Inflammatory macrophage treated with lipopolysaccharide for 4 hours (primary cell): ENCODE measurements around the gene PCSK1N.
"Not testable (repeated sequence)": the region's sequence is repeated elsewhere in the genome, so short reads cannot be mapped to it uniquely, and the experiment has no call there.

ENCODE experiments used
- DNase-seq: peaks from one replicate; pipeline ENCODE4 v3.0.0-alpha.2; 2020

Gene PCSK1N

DNA sequence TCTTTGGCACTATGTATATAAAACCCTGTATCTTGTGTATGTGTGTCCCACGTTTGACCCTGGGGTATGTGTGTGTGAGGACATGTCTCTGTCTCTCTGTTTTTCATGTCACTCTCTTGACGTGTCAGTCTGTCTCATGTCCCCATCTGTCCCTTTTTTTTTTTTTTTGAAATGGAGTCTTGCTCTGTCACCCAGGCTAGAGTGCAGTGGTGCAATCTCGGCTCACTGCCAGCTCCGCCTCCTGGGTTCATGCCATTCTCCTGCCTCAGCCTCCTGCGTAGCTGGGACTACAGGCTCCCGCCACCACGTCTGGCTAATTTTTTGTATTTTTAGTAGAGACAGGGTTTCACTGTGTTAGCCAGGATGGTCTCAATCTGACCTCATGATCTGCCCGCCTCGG, 16.0 kb downstream of the PCSK1N start:
- DNase-seq, result not testable (repeated sequence)

DNA sequence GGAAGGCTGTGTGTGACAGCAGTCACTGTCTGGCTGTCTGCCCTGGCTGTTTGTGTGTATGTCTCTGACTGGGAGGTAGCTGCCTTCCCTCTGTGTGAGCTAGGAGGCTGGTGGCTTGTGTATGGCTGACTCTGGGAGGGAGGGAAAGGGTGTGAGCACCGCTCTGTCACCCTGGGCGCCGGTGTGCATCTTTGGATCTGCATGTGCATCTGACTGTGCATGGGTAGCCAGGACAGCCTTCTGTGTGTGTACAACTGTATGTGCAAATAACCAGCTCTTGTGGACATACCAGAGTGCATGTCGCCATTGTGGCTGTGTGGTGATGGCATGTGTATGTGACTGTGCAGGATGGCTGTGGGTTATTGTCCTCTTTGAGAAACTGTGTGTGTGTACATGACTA, 16.5 kb downstream of the PCSK1N start:
- DNase-seq, result no peak

DNA sequence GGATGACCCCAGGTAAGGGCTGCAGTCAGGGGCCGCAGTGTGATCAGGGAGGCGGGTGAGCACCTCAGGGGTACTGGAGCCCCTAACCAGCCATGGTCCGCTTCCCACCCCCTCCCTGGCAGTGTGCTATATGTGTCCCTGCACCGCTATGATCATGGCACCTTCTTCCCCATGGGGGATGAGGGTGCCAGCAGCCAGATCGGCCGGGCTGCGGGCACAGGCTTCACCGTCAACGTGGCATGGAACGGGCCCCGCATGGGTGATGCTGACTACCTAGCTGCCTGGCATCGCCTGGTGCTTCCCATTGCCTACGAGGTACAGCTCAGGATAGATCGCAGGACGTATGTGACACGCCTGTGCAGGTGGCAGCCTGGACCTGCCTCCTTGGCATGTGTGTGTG, 17.3 kb downstream of the PCSK1N start:
- DNase-seq, result no peak

DNA sequence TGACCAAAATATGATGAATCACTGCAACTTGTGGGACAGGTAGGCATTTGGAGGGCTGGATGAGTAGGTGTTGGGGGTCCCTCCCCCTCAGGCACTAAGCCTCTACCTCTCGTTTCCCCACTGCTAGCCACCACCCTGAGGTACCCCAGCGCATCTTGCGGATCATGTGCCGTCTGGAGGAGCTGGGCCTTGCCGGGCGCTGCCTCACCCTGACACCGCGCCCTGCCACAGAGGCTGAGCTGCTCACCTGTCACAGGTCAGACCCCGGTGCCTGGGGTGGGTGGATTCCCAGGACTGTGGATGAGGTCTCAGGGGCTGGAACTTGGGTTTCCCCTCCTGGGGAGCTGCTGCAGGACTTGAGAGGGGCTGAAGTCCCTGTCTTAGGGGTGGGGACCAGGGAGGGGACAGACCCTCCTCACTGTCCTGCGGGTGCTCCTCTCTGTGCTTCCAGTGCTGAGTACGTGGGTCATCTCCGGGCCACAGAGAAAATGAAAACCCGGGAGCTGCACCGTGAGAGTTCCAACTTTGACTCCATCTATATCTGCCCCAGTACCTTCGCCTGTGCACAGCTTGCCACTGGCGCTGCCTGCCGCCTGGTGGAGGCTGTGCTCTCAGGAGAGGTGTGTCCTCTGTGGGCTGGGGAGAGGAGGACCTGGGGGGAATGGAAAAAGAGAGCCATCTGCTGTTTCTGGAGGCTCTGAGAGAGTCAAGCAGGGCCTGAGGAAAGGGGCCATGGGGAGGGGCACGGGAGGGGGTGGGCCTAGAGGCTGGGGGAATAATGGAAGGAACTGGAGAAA, 19.2 kb downstream of the PCSK1N start:
- DNase-seq, result no peak

DNA sequence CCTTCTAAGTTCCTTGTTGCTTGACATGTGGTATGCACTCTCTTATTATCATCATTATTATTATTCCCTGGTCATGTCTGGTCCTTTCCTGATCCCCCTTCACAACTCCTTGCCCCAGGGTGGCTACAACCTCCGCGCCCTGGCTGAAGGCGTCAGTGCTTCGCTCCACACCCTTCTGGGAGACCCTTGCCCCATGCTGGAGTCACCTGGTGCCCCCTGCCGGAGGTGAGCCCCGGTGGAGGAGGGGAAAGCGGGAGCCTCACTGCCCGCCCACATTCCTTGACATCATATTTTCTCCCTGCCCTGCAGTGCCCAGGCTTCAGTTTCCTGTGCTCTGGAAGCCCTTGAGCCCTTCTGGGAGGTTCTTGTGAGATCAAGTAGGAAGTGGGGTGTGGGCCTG, 20.1 kb downstream of the PCSK1N start:
- DNase-seq, result no peak

GRCh38 chrX:48814722-48815121, 20.7 kb downstream of the PCSK1N start:
- no peak for DNase-seq

GRCh38 chrX:48813644-48814043, 21.8 kb downstream of the PCSK1N start:
- peak; percentile 58 for DNase-seq

GRCh38 chrX:48806081-48806480, 29.3 kb downstream of the PCSK1N start:
- no peak for DNase-seq

DNA sequence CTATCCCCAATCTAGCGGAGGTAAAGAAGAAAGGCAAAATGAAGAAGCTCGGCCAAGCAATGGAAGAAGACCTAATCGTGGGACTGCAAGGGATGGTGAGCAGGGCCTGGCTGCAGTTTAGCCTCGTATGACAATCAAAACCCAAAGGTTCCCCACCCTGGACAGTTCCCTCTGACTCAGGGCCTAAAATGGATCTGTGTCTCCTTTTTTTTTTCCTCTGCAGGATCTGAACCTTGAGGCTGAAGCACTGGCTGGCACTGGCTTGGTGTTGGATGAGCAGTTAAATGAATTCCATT, 32.6 kb downstream of the PCSK1N start:
- DNase-seq, result no peak

- DNase-seq, result peak; percentile 82
These were observed 33.1 kb downstream of the PCSK1N start for GRCh38 chrX:48802089-48802904.

DNA sequence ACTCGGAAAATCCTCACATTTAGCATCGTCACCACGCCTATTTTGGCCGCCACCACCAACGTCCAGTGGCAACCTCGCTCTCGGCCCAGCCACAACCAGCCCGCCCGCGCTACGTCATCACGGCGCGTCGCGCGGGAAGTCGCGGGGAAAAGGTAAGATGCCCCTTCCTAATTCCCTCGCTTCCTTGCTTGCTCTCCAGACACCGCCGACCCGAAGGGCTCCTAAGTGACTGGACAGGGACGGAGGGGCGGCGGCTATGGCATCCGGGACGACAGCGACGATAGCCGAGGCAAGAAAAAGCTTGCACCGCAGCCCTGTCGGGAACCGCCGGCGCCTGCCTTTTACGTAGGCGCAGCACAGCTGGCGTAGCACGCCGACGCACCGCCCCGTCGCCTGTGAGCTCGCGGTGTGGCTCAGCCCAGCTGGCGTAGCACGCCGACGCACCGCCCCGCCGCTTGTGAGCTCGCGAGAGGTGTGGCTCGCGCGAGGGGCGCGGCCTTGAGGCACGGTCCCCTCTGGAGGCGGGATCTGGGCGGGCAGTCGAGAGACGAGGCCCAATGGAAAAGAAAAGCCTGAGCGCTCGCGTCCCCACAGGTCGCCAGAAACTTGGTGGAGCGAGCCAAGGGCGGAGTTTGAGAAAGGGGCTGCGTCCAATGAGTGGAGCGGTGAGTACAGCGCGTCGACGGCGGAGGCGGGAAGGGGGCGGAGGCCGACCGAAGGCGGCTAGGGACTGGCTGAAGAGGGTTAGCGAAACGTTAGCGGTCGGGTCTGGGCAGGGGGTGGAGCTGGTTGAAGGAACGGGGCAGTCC, 33.9 kb downstream of the PCSK1N start, which contains the start of gene HDAC6:
HDAC6 (plus strand) TSS at position 788 of the 809 bp plus-strand sequence. CDS start 626 bp downstream, outside the sequence.
- peak; percentile 98 for DNase-seq

- DNase-seq, result peak; percentile 44
These were observed 34.7 kb downstream of the PCSK1N start for GRCh38 chrX:48800574-48801279.

- no peak for DNase-seq
These were observed 37.1 kb downstream of the PCSK1N start for GRCh38 chrX:48798318-48798717.

DNA sequence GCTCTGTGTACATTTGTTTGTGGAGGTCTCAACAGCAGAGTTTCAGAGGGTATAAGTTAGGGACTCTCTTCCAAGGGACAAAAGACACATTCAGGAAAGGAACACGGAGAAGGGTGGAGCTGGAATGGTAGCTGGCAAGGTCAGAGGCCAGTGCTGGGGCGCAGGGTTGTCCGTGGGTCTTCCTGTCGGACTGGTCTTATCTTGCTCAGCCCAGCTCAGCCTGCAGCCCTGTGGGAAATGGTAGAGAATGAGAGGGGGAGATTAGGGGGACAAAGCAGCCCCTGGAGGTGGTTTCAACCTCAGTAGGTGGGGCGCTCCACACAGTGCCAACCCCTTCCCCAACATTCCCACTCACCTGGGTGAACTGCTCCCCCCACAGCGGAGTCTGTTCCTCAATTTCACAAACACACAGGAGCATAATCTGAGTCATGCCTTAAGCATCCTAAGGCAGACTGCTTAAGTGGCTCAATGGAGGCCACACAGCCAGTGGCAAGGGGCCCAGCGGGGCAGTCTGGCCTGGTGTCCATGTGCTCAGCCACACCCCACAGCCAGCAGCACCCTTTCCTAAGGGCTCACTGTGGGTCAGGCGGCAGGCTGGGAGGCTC, 40.4 kb downstream of the PCSK1N start:
- no peak for DNase-seq

- DNase-seq, result no peak
These were observed 41.0 kb downstream of the PCSK1N start for GRCh38 chrX:48794340-48794910.

DNA sequence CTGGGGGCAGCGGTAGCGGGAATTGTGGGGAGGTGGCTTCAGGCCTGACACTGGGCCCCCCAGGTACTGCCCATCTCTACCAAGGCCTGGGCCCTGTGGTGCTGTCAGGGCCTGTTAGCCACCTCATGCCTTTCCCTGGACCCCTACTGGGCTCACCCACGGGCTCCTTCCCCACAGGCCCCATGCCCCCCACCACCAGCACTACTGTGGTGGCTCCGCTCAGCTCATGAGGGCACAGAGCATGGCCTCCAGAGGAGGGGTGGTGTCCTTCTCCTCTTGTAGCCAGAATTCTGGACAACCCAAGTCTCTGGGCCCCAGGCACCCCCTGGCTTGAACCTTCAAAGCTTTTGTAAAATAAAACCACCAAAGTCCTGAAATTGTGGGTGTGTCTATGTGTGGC, 41.5 kb downstream of the PCSK1N start:
- DNase-seq, result no peak

GRCh38 chrX:48792219-48792618, 43.2 kb downstream of the PCSK1N start:
- DNase-seq, result no peak

DNA sequence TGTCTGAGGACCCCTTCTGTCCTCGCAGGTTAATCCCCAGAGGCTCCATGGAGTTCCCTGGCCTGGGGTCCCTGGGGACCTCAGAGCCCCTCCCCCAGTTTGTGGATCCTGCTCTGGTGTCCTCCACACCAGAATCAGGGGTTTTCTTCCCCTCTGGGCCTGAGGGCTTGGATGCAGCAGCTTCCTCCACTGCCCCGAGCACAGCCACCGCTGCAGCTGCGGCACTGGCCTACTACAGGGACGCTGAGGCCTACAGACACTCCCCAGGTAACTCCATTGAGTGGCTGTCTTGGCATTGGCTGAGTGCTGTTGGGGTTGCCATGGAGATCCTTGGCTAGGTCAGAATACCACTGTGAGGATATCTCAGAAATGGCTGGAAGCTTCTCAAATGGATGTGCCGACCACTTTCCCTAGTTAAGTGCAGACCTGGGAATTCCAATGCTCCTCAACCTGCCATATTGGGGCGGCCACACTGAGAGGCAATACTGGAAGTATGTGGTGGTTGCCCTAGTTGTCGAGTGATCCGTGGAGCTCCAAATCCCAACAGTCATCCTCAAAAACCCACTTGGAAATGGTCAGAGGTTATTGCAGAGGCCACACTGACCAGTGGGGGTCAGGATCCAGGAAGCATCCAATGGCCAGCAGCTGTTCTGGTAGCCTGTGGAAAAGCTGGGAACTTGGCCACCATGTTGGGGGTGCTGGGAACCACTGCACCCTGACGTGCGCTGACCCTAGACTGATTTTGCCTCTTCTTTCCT, 44.2 kb downstream of the PCSK1N start:
- no peak for DNase-seq

DNA sequence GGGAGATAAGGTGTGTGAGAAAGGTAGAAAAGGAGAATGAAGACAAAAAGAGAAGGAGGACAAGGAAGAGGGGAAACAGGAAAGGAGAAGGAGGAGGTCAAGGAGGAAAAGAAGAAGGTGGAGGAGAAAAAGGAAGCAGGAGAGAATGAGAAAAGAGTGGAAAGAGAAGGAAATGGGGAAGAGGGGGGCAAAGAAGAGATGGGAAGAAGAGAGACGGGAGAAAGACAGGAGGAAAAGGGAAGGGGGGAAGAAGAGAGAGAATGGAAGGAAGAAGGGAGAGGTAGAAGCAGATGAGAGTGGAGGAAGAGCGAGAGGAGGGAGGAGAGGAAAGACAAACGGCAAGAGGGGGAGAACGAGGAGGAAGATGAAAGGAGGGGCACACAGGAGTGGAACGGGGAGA, 44.9 kb downstream of the PCSK1N start:
- no peak for DNase-seq

DNA sequence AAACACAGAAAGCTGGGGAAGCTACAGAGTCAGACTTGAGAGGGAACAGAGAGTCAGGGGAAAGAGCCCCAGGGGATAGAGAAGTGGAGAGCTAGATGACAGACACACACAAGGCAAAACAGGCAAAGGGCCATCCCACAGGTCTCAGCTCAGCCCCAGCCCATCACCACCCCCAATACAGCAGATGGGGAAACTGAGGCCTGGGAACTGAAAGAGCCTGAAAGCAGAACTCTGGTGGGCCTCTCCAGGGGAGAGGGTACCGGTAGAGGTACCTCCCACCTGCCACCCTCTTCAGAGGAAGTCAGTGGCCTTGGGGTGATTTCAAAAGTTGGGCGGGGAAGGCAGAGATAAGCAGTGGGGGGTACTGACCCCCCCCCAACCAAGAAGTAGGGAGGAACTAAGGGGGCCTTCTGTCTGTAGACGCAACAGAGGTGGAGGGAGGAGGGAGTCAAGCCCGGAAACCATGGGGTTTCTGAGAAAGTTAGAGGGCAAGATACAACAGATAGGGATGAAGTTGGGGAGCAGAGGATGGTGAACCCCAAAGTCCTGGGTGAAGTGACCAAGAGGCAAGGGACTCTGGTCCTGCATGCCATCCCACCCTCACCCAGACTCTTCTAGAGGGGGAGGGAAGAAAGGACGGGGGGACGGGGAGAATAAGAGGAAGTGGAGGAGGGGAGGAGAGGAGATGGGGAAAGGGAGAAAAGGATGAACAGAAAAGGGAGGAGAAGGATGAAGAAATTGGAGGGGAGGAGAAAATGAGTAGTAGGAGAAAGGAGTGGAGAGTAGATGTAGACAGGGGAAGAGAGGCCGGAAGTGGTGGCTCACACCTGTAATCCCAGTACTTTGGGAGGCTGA, 45.8 kb downstream of the PCSK1N start:
- DNase-seq, result no peak
